Endothelial cell (in vitro differentiated cells): ENCODE measurements around the gene WIZ. TPM values are rescaled to one million over a fixed set of nuclear protein-coding genes. Genes with fewer than 3 reads are reported as not detected.

ENCODE experiments used
- DNase-seq: peaks from one replicate; pipeline ENCODE4 v3.0.0; 2021; ENCODE audit warnings: low spot score
- H3K27ac Mint-ChIP-seq: one replicate; pipeline ENCODE4 v1.8.0; 2021; ENCODE audit warnings: mixed read lengths, inconsistent platforms; ENCODE audit not compliant: unreplicated experiment
- H3K27me3 Mint-ChIP-seq: one replicate; pipeline ENCODE4 v1.8.0; 2021; ENCODE audit warnings: mild to moderate bottlenecking, moderate library complexity, mixed read lengths, inconsistent platforms; ENCODE audit not compliant: unreplicated experiment
- H3K36me3 Mint-ChIP-seq: one replicate; pipeline ENCODE4 v1.8.0; 2021; ENCODE audit warnings: mild to moderate bottlenecking, low read depth, mixed read lengths, inconsistent platforms; ENCODE audit not compliant: unreplicated experiment
- H3K4me1 Mint-ChIP-seq: one replicate; pipeline ENCODE4 v1.8.0; 2021; ENCODE audit warnings: mild to moderate bottlenecking, mixed read lengths, inconsistent platforms; ENCODE audit not compliant: unreplicated experiment
- H3K4me3 Mint-ChIP-seq: one replicate; pipeline ENCODE4 v1.8.0; 2021; ENCODE audit warnings: mild to moderate bottlenecking, mixed read lengths, inconsistent platforms; ENCODE audit not compliant: unreplicated experiment
- H3K9me3 Mint-ChIP-seq: one replicate; pipeline ENCODE4 v1.8.0; 2021; ENCODE audit warnings: mixed read lengths, inconsistent platforms; ENCODE audit not compliant: unreplicated experiment
- microRNA-seq: library from miRNA; unstranded; fragments of <30 nt; microRNA quantifications from one replicate; pipeline ENCODE4, GENCODE V29; 2020; ENCODE audit not compliant: unreplicated experiment
- total RNA-seq: library from RNA; stranded (reverse); fragmentation: NEBNext Ultra II Directional; extraction: Animal tissue kit (Norgen Biotek cat#: 25700); gene quantifications from one replicate; pipeline ENCODE4 v1.2.1, GENCODE V29; 2021; ENCODE audit not compliant: unreplicated experiment
- TF ChIP-seq, protein P1 (sequence below): fragments of 200-600 bp; sonication (generic); IDR thresholded peaks from one replicate; pipeline ENCODE4 v1.5.0; 2021; ENCODE audit warnings: antibody characterized with exemption; ENCODE audit not compliant: unreplicated experiment

WIZ gene
- total RNA-seq, 1 donor from 2014 or later: 79.0 TPM

- Mint-ChIP-seq H3K27ac (no peak overlapping the region), H3K27me3 (peaks cover 5% of the 10 kb centered on the region), H3K4me1 (peaks cover 7% of the 10 kb centered on the region), H3K4me3 (no peak overlapping the region), H3K36me3 (peaks cover 32% of the 10 kb centered on the region), H3K9me3 (no peaks in the 10 kb centered on the region)
- DNase-seq: no peak
- TF ChIP-seq, protein P1, sequence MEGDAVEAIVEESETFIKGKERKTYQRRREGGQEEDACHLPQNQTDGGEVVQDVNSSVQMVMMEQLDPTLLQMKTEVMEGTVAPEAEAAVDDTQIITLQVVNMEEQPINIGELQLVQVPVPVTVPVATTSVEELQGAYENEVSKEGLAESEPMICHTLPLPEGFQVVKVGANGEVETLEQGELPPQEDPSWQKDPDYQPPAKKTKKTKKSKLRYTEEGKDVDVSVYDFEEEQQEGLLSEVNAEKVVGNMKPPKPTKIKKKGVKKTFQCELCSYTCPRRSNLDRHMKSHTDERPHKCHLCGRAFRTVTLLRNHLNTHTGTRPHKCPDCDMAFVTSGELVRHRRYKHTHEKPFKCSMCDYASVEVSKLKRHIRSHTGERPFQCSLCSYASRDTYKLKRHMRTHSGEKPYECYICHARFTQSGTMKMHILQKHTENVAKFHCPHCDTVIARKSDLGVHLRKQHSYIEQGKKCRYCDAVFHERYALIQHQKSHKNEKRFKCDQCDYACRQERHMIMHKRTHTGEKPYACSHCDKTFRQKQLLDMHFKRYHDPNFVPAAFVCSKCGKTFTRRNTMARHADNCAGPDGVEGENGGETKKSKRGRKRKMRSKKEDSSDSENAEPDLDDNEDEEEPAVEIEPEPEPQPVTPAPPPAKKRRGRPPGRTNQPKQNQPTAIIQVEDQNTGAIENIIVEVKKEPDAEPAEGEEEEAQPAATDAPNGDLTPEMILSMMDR: no peak
Observed at GRCh38 chr19:15372470-15372869, 77.3 kb downstream of the WIZ start.

DNA sequence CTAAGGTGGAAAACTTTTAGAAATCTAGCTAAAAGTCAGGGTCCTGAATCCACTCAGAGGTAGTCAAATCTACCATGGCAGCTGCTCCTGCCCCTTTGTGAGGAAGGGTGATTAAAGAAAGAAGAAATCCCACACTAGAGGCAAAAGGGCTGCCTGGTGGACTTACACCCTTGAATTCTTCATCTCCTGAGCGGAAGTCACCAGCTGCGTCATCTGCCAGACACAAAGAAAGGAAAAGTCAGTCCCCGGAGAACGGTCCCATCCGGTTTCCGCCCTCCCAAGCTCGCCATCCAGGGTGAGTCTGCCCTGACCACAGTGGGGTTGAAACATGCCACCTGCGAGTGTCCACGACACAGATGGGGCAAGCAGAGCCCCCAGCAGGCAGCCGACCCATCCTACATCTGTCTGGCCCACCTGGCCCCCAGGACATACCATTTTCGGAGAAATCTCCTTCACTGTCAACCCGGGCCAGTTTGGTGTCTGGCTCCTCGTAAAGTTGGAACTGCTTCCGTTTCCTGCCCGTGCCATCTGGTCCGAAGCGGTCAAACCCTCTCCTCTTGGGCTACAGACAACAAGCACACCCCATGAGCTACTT is 77.9 kb downstream of the WIZ start:
- no peak overlapping the region for H3K4me3 Mint-ChIP-seq
- TF ChIP-seq, protein P1: no peak
- H3K4me1 Mint-ChIP-seq: peaks cover 3% of the 10 kb centered on the region
- H3K27ac Mint-ChIP-seq: no peak overlapping the region
- H3K27me3 Mint-ChIP-seq: peaks cover 5% of the 10 kb centered on the region
- H3K9me3 Mint-ChIP-seq: no peaks in the 10 kb centered on the region
- no peak for DNase-seq
- peaks cover 29% of the 10 kb centered on the region for H3K36me3 Mint-ChIP-seq

- H3K27me3 Mint-ChIP-seq: peaks cover 5% of the 10 kb centered on the region
- H3K4me1 Mint-ChIP-seq: no peaks in the 10 kb centered on the region
- DNase-seq: no peak
- H3K9me3 Mint-ChIP-seq: no peaks in the 10 kb centered on the region
- peaks cover 28% of the 10 kb centered on the region for H3K36me3 Mint-ChIP-seq
- no peak overlapping the region for H3K27ac Mint-ChIP-seq
- no peak overlapping the region for H3K4me3 Mint-ChIP-seq
- TF ChIP-seq, protein P1: no peak
Observed at GRCh38 chr19:15371119-15371518, 78.6 kb downstream of the WIZ start.

Small RNA genes within 50 kb of the gene (microRNA-seq; reads per million reads assigned to microRNA genes)
- not detected for gene MIR1470

Other genes starting within 250 kb of the WIZ start
- gene NOTCH3, start 249.0 kb downstream of the WIZ start, total RNA-seq: 96.8 TPM
- gene EPHX3, start 217.5 kb downstream of the WIZ start, total RNA-seq: 1.6 TPM
- 136 TPM for gene BRD4, start 117.4 kb downstream of the WIZ start, total RNA-seq
- 36.5 TPM for gene AKAP8, start 70.2 kb downstream of the WIZ start, total RNA-seq
- gene AKAP8L, start 31.0 kb downstream of the WIZ start, total RNA-seq: 160 TPM
- 1.5 TPM for gene RASAL3, start 14.6 kb upstream of the WIZ start, total RNA-seq
- gene PGLYRP2, start 29.5 kb upstream of the WIZ start, total RNA-seq: not detected
- not detected for gene CYP4F22, start 58.6 kb upstream of the WIZ start, total RNA-seq
- not detected for gene CYP4F8, start 165.3 kb upstream of the WIZ start, total RNA-seq
- not detected for gene CYP4F3, start 190.9 kb upstream of the WIZ start, total RNA-seq
- not detected for gene CYP4F12, start 223.1 kb upstream of the WIZ start, total RNA-seq